Ishikawa (cell line): ENCODE data around the gene FAM222A.

Experiments
- CEBPB ChIP-seq: IDR thresholded peaks from 2 replicates; pipeline ENCODE4 v1.6.1; 2012
- EGR1 ChIP-seq: IDR thresholded peaks from 2 replicates; pipeline ENCODE4 v1.6.1; 2012
- NFIC ChIP-seq: IDR thresholded peaks from 2 replicates; pipeline ENCODE4 v1.6.1; 2012
- TEAD4 ChIP-seq: IDR thresholded peaks from 2 replicates; pipeline ENCODE4 v1.6.1; 2012
- TF ChIP-seq, protein P1 (sequence below): IDR thresholded peaks from 2 replicates; pipeline ENCODE4 v1.6.1; 2012

GRCh38 chr12:109772622-109773321 lies 59.1 kb downstream of the FAM222A start:
- TF ChIP-seq, protein P1, sequence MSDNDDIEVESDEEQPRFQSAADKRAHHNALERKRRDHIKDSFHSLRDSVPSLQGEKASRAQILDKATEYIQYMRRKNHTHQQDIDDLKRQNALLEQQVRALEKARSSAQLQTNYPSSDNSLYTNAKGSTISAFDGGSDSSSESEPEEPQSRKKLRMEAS: no peak
- no peak for TF ChIP-seq CEBPB
- no peak for TF ChIP-seq EGR1
- TF ChIP-seq TEAD4: no peak
- no peak for TF ChIP-seq NFIC
